Ascending aorta (tissue), 2 donors: ENCODE data around the gene LAMTOR2. TPM values are rescaled to one million over a fixed set of nuclear protein-coding genes. Genes with fewer than 3 reads are reported as not detected.

Experiments
- DNase-seq, 2 donors: peaks; one replicate each; pipeline ENCODE4 v3.0.0-alpha.2; 2019; ENCODE audit warnings: low spot score in 2 of 2
- H3K27ac ChIP-seq, 2 donors: fragments of 200-600 bp; sonication (generic); one replicate each; pipeline ENCODE4 v1.5.1; 2016 to 2017; ENCODE audit warnings: mild to moderate bottlenecking in 1 of 2
- H3K27me3 ChIP-seq: fragments of 200-600 bp; sonication (generic); one replicate; pipeline ENCODE4 v1.5.1; 2017
- H3K36me3 ChIP-seq, 2 donors: fragments of 200-600 bp; sonication (generic); one replicate each; pipeline ENCODE4 v1.5.1; 2016
- H3K4me1 ChIP-seq, 2 donors: fragments of 200-600 bp; sonication (generic); one replicate each; pipeline ENCODE4 v1.5.1; 2016 to 2017; ENCODE audit warnings: mild to moderate bottlenecking in 1 of 2
- H3K4me3 ChIP-seq, 2 donors: fragments of 200-600 bp; sonication (generic); one replicate each; pipeline ENCODE4 v1.5.1; 2016 to 2017; ENCODE audit warnings: mild to moderate bottlenecking in 1 of 2
- H3K9me3 ChIP-seq, 2 donors: fragments of 200-600 bp; sonication (generic); one replicate each; pipeline ENCODE4 v1.5.1; 2016
- intact Hi-C: fragments of 100-400 bp; cut with DNase I; formaldehyde crosslinking; loops from one replicate; pipeline ENCODE4 v1.15.1; 2023
- total RNA-seq: library from RNA; depleted of rRNA; stranded (reverse); fragments of >200 nt; gene quantifications from one replicate; pipeline ENCODE4 v1.1.0, GENCODE V29; 2016
- TF ChIP-seq, protein P1 (sequence below), 3 experiments: fragments of 200-600 bp in 2 of 3; fragments of 450-650 bp in 1 of 3; sonication (generic) in 2 of 3; IDR thresholded peaks; one replicate each; pipeline ENCODE4 v1.5.1; 2016 to 2019; ENCODE audit warnings: antibody characterized with exemption in 3 of 3, mild to moderate bottlenecking in 1 of 3, moderate library complexity in 1 of 3

Gene LAMTOR2
- total RNA-seq, 1 donor from 2014 or later, result 43.9 TPM

GRCh38 chr1:156077430-156077760, 22.8 kb downstream of the LAMTOR2 start:
- no peaks in the 10 kb centered on the region for H3K9me3 ChIP-seq
- TF ChIP-seq, protein P1, sequence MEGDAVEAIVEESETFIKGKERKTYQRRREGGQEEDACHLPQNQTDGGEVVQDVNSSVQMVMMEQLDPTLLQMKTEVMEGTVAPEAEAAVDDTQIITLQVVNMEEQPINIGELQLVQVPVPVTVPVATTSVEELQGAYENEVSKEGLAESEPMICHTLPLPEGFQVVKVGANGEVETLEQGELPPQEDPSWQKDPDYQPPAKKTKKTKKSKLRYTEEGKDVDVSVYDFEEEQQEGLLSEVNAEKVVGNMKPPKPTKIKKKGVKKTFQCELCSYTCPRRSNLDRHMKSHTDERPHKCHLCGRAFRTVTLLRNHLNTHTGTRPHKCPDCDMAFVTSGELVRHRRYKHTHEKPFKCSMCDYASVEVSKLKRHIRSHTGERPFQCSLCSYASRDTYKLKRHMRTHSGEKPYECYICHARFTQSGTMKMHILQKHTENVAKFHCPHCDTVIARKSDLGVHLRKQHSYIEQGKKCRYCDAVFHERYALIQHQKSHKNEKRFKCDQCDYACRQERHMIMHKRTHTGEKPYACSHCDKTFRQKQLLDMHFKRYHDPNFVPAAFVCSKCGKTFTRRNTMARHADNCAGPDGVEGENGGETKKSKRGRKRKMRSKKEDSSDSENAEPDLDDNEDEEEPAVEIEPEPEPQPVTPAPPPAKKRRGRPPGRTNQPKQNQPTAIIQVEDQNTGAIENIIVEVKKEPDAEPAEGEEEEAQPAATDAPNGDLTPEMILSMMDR (IDR thresholded peaks at IDR 0.05), result no peak
- intact Hi-C loops, result no loop called here
- peaks cover 0 to 7% of the 10 kb centered on the region in 2 donors for H3K4me1 ChIP-seq
- H3K36me3 ChIP-seq, result no peaks in the 10 kb centered on the region
- no peak for DNase-seq
- no peaks in the 10 kb centered on the region for H3K27me3 ChIP-seq
- no peak overlapping the region for H3K27ac ChIP-seq
- H3K4me3 ChIP-seq, result no peak overlapping the region

- no peak for DNase-seq
- TF ChIP-seq, protein P1 (IDR thresholded peaks at IDR 0.05), result no peak
- no peaks in the 10 kb centered on the region for H3K27me3 ChIP-seq
- H3K27ac ChIP-seq, result no peak overlapping the region
- no peaks in the 10 kb centered on the region for H3K9me3 ChIP-seq
- no peak overlapping the region for H3K4me3 ChIP-seq
- intact Hi-C loops, result no loop called here
- H3K36me3 ChIP-seq, result no peaks in the 10 kb centered on the region
- H3K4me1 ChIP-seq, result peaks cover 4 to 14% of the 10 kb centered on the region in 2 donors
Measured at GRCh38 chr1:156078728-156079127, 24.1 kb downstream of the LAMTOR2 start.

GRCh38 chr1:156079762-156080161, 25.2 kb downstream of the LAMTOR2 start:
- Histone ChIP-seq H3K4me1 (peaks cover 4 to 14% of the 10 kb centered on the region in 2 donors), H3K4me3 (no peak overlapping the region), H3K27ac (no peak overlapping the region), H3K36me3 (no peaks in the 10 kb centered on the region), H3K9me3 (no peaks in the 10 kb centered on the region), H3K27me3 (no peaks in the 10 kb centered on the region)
- TF ChIP-seq, protein P1 (IDR thresholded peaks at IDR 0.05), result no peak
- intact Hi-C loops, result loop anchor here (5.0 kb wide), 1 partner anchor 133 kb away; the partner anchor contains the start of gene PMF1
- DNase-seq, result no peak

- DNase-seq, result no peak
- Histone ChIP-seq H3K4me1 (peaks cover 4 to 14% of the 10 kb centered on the region in 2 donors), H3K27me3 (no peaks in the 10 kb centered on the region), H3K36me3 (no peaks in the 10 kb centered on the region), H3K4me3 (no peak overlapping the region), H3K9me3 (no peaks in the 10 kb centered on the region), H3K27ac (no peak overlapping the region)
- intact Hi-C loops, result loop anchor here (5.0 kb wide), 1 partner anchor 132 kb away; the partner anchor contains the start of gene PMF1
- TF ChIP-seq, protein P1 (IDR thresholded peaks at IDR 0.05), result no peak
Measured at GRCh38 chr1:156080241-156080862, 25.8 kb downstream of the LAMTOR2 start.

GRCh38 chr1:156080863-156081179, 26.2 kb downstream of the LAMTOR2 start:
- Histone ChIP-seq H3K9me3 (no peaks in the 10 kb centered on the region), H3K36me3 (no peaks in the 10 kb centered on the region), H3K27ac (no peak overlapping the region), H3K27me3 (no peaks in the 10 kb centered on the region), H3K4me1 (peaks cover 4 to 14% of the 10 kb centered on the region in 2 donors), H3K4me3 (no peak overlapping the region)
- intact Hi-C loops, result loop anchor here (5.0 kb wide), 1 partner anchor 131 kb away; the partner anchor contains the start of gene PMF1
- no peak for DNase-seq
- TF ChIP-seq, protein P1 (IDR thresholded peaks at IDR 0.05), result no peak
